ENCODE data around the gene FAM170B. TPM values are rescaled to one million over a fixed set of nuclear protein-coding genes. Genes with fewer than 3 reads are reported as not detected.

FAM170B gene
- total RNA-seq, 2 experiments from 2014 or later: not detected

DNA sequence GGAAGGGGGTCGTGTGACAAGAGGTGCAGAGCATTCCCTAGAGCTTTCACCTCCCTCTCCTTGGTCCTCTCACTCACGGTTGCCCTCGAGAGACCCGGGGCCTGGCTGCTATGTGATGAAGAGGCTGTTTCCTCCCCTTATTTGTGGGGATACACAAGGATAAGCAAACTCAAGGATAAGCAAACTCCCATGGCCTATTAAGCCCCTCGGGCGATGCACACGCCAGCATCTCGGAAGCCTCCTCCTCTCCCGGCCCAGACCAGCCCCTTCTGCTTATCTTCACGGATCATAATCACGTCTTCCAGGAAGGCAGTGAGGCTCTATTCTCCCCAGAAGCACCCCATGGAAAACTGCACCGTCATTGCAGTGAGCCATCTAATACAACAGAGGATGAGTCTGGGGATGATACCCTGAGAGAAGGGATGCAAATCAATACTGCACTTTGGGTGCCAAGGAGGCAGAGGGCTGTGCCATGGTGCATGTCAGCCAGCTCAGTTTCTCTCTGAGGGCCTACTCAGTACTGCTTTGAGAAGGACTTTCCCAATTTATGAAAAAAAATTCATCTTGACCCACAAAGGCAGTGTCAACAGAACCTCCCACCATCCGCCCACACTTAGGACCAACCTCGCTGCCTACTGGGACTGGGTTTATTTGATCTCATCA lies 32.1 kb upstream of the FAM170B start:
- DNase-seq: no peak
- Mint-ChIP-seq H3K4me1 (peaks cover 32% of the 10 kb centered on the region), H3K27me3 (no peaks in the 10 kb centered on the region), H3K36me3 (peaks cover 14% of the 10 kb centered on the region), H3K4me3 (no peak overlapping the region), H3K27ac (no peak overlapping the region), H3K9me3 (ENCODE audit: low read depth) (no peaks in the 10 kb centered on the region)
- CTCF ChIA-PET: no interaction called here
- no peak for ATAC-seq

- DNase-seq: no peak
- no peaks in the 10 kb centered on the region for H3K27me3 Mint-ChIP-seq
- ATAC-seq: no peak
- peaks cover 17% of the 10 kb centered on the region for H3K36me3 Mint-ChIP-seq
- no peaks in the 10 kb centered on the region for H3K9me3 Mint-ChIP-seq (ENCODE audit: low read depth)
- H3K4me1 Mint-ChIP-seq: peaks cover 30% of the 10 kb centered on the region
- no peak overlapping the region for H3K27ac Mint-ChIP-seq
- CTCF ChIA-PET: interaction anchor here (1.6 to 1.7 kb wide), 2 partner anchors 13 to 509 kb away, joined by 9 to 11 read pairs; no protein-coding TSS in a partner anchor
- H3K4me3 Mint-ChIP-seq: no peak overlapping the region
These were observed 31.4 kb upstream of the FAM170B start for GRCh38 chr10:49165259-49165658.

GRCh38 chr10:49164559-49165188 lies 30.9 kb upstream of the FAM170B start:
- H3K36me3 Mint-ChIP-seq: peaks cover 17% of the 10 kb centered on the region
- DNase-seq: peak; percentile 69
- no peaks in the 10 kb centered on the region for H3K27me3 Mint-ChIP-seq
- peak; percentile 88 for ATAC-seq
- H3K27ac Mint-ChIP-seq: peak overlapping the region; percentile 16
- peaks cover 29% of the 10 kb centered on the region for H3K4me1 Mint-ChIP-seq
- no peak overlapping the region for H3K4me3 Mint-ChIP-seq
- CTCF ChIA-PET: interaction anchor here (0.6 to 2.3 kb wide), 14 partner anchors 9 to 508 kb away, joined by 3 to 11 read pairs (median 4); no protein-coding TSS in a partner anchor
- no peaks in the 10 kb centered on the region for H3K9me3 Mint-ChIP-seq (ENCODE audit: low read depth)

- Mint-ChIP-seq H3K36me3 (peaks cover 18% of the 10 kb centered on the region), H3K4me1 (peaks cover 26% of the 10 kb centered on the region), H3K9me3 (ENCODE audit: low read depth) (no peaks in the 10 kb centered on the region), H3K4me3 (no peak overlapping the region), H3K27ac (no peak overlapping the region), H3K27me3 (no peaks in the 10 kb centered on the region)
- DNase-seq: no peak
- ATAC-seq: no peak
- CTCF ChIA-PET: interaction anchor here (1.0 to 2.3 kb wide), 10 partner anchors 9 to 508 kb away, joined by 3 to 11 read pairs (median 6); no protein-coding TSS in a partner anchor
These were observed 29.9 kb upstream of the FAM170B start for GRCh38 chr10:49163741-49164140.

DNA sequence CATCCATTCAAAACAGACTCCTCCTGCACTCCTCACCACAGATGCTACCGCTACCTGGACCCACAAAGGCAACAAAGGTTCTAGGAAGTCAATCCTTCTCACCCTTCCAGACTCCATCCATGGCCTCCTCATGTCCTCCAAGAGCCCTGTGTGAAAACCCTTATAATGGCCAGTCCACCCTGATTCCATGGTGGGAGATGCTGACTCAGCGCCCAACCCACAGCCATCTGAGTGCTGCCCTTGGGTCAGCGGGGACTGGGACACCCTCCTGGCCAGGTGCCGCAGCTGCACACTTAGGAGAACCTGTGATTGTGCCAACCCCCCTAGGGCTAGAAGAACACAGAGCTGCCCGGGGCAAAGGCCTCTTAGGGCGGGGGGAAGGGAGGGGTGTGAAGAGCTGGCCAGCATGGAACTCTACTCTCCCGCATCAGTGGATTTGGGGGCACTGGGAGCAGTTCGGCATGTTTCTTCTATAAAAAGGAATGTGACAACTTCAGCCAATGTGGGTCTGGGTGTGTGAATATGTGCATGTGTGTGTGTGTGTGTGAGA lies 29.0 kb upstream of the FAM170B start:
- peaks cover 28% of the 10 kb centered on the region for H3K4me1 Mint-ChIP-seq

DNA sequence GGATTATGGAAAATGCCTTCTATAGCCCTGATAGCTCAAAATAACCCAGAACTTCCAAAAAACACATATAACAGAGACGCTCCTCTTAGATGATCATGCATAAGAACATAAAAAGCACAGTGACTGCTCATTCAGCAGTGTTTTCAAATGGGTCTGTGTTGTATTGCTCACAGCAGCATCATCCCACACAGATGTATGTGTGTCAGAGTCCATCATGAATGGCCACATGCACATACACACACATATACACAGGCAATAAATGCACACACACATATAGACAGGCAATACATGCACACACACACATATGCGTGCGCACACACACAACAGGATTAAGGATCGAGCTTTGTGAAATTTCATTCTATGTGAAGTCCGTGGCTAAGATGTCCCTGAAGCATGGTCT lies 28.2 kb upstream of the FAM170B start:
- ATAC-seq (no peak), DNase-seq (no peak)
- Mint-ChIP-seq H3K27me3 (no peaks in the 10 kb centered on the region), H3K9me3 (ENCODE audit: low read depth) (no peaks in the 10 kb centered on the region), H3K4me1 (peaks cover 32% of the 10 kb centered on the region), H3K4me3 (no peak overlapping the region), H3K36me3 (peaks cover 23% of the 10 kb centered on the region), H3K27ac (no peak overlapping the region)
- CTCF ChIA-PET: interaction anchor here (0.9 to 1.6 kb wide), 3 partner anchors 9 to 14 kb away, joined by 3 to 5 read pairs (median 4); no protein-coding TSS in a partner anchor

More for the DNA sequence above, 29.0 kb upstream of the FAM170B start:
- Mint-ChIP-seq H3K9me3 (ENCODE audit: low read depth) (no peaks in the 10 kb centered on the region), H3K4me3 (no peak overlapping the region), H3K27ac (no peak overlapping the region), H3K36me3 (peaks cover 20% of the 10 kb centered on the region), H3K27me3 (no peaks in the 10 kb centered on the region)
- DNase-seq (no peak), ATAC-seq (no peak)
- CTCF ChIA-PET: interaction anchor here (1.2 to 2.3 kb wide), 2 partner anchors 8 to 504 kb away, joined by 3 to 9 read pairs; no protein-coding TSS in a partner anchor

GRCh38 chr10:49161411-49161997 lies 27.7 kb upstream of the FAM170B start:
- peaks cover 25% of the 10 kb centered on the region for H3K36me3 Mint-ChIP-seq
- ATAC-seq (no peak), DNase-seq (no peak)
- H3K4me3 Mint-ChIP-seq: no peak overlapping the region
- no peak overlapping the region for H3K27ac Mint-ChIP-seq
- no peaks in the 10 kb centered on the region for H3K9me3 Mint-ChIP-seq (ENCODE audit: low read depth)
- H3K27me3 Mint-ChIP-seq: no peaks in the 10 kb centered on the region
- CTCF ChIA-PET: interaction anchor here (0.9 to 1.6 kb wide), 3 partner anchors 9 to 14 kb away, joined by 3 to 5 read pairs (median 4); no protein-coding TSS in a partner anchor
- peaks cover 33% of the 10 kb centered on the region for H3K4me1 Mint-ChIP-seq

GRCh38 chr10:49160814-49161213 lies 27.0 kb upstream of the FAM170B start:
- H3K27ac Mint-ChIP-seq: no peak overlapping the region
- CTCF ChIA-PET: interaction anchor here (1.6 kb wide), 1 partner anchor 13 kb away, joined by 5 read pairs; no protein-coding TSS in a partner anchor
- no peaks in the 10 kb centered on the region for H3K27me3 Mint-ChIP-seq
- DNase-seq (no peak), ATAC-seq (no peak)
- H3K36me3 Mint-ChIP-seq: peaks cover 26% of the 10 kb centered on the region
- peaks cover 35% of the 10 kb centered on the region for H3K4me1 Mint-ChIP-seq
- no peak overlapping the region for H3K4me3 Mint-ChIP-seq
- H3K9me3 Mint-ChIP-seq (ENCODE audit: low read depth): no peaks in the 10 kb centered on the region

- CTCF ChIA-PET: no interaction called here
- Mint-ChIP-seq H3K9me3 (ENCODE audit: low read depth) (no peaks in the 10 kb centered on the region), H3K27ac (no peak overlapping the region), H3K36me3 (peaks cover 30% of the 10 kb centered on the region), H3K4me1 (peaks cover 35% of the 10 kb centered on the region), H3K27me3 (no peaks in the 10 kb centered on the region), H3K4me3 (no peak overlapping the region)
- ATAC-seq (no peak), DNase-seq (no peak)
These were observed 26.3 kb upstream of the FAM170B start for GRCh38 chr10:49160110-49160509.

- Mint-ChIP-seq H3K4me1 (peaks cover 26% of the 10 kb centered on the region), H3K27me3 (no peaks in the 10 kb centered on the region), H3K27ac (no peak overlapping the region), H3K4me3 (no peak overlapping the region), H3K36me3 (peaks cover 32% of the 10 kb centered on the region), H3K9me3 (ENCODE audit: low read depth) (no peaks in the 10 kb centered on the region)
- no peak for ATAC-seq
- no peak for DNase-seq
- CTCF ChIA-PET: no interaction called here
These were observed 25.1 kb upstream of the FAM170B start for GRCh38 chr10:49158915-49159314.

GRCh38 chr10:49158404-49158803 lies 24.6 kb upstream of the FAM170B start:
- CTCF ChIA-PET: no interaction called here
- Mint-ChIP-seq H3K36me3 (peaks cover 32% of the 10 kb centered on the region), H3K27ac (peak overlapping the region; percentile 4), H3K4me3 (no peak overlapping the region), H3K4me1 (peaks cover 26% of the 10 kb centered on the region), H3K9me3 (ENCODE audit: low read depth) (no peaks in the 10 kb centered on the region), H3K27me3 (no peaks in the 10 kb centered on the region)
- DNase-seq (no peak), ATAC-seq (no peak)

GRCh38 chr10:49157229-49157628 lies 23.4 kb upstream of the FAM170B start:
- peak; percentile 78 for ATAC-seq
- H3K4me3 Mint-ChIP-seq: no peak overlapping the region
- CTCF ChIA-PET: interaction anchor here (0.9 kb wide), 1 partner anchor 22 kb away, joined by 3 read pairs; no protein-coding TSS in a partner anchor

DNA sequence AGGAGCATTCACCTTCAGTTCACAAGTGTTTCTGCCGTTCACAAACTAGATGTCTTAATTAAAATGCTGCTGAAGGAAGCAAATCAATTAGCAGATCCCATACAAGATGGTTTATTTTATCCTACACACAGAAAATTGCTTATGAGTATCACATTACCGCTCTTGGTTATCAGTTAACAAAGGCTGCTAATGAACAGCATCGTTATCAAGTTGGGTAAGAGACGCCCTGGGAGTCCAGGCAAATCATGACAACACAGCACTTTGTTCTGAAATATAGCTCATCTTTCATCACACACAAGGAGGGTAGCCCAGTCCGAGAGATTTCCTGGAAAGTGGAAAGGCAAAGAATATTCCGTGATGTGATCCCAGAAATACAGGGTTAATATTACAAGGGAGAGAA lies 20.8 kb upstream of the FAM170B start:
- ATAC-seq (no peak), DNase-seq (no peak)
- H3K4me1 Mint-ChIP-seq: peaks cover 40% of the 10 kb centered on the region
- peaks cover 25% of the 10 kb centered on the region for H3K36me3 Mint-ChIP-seq
- no peak overlapping the region for H3K27ac Mint-ChIP-seq
- peaks cover 6% of the 10 kb centered on the region for H3K27me3 Mint-ChIP-seq
- no peaks in the 10 kb centered on the region for H3K9me3 Mint-ChIP-seq (ENCODE audit: low read depth)
- H3K4me3 Mint-ChIP-seq: no peak overlapping the region
- CTCF ChIA-PET: interaction anchor here (1.1 kb wide), 1 partner anchor 9 kb away, joined by 3 read pairs; no protein-coding TSS in a partner anchor

More at GRCh38 chr10:49157229-49157628, 23.4 kb upstream of the FAM170B start:
- DNase-seq: no peak
- no peaks in the 10 kb centered on the region for H3K27me3 Mint-ChIP-seq
- H3K36me3 Mint-ChIP-seq: peaks cover 31% of the 10 kb centered on the region
- H3K27ac Mint-ChIP-seq: peak overlapping the region; percentile 8
- no peaks in the 10 kb centered on the region for H3K9me3 Mint-ChIP-seq (ENCODE audit: low read depth)
- H3K4me1 Mint-ChIP-seq: peaks cover 30% of the 10 kb centered on the region
